ENCODE measurements around the gene RGS6.

Gene RGS6

GRCh38 chr14:72014486-72014885 is 82.3 kb downstream of the RGS6 start:
- no peak for DNase-seq (ENCODE audit: low read depth in 2 of 2)

DNA sequence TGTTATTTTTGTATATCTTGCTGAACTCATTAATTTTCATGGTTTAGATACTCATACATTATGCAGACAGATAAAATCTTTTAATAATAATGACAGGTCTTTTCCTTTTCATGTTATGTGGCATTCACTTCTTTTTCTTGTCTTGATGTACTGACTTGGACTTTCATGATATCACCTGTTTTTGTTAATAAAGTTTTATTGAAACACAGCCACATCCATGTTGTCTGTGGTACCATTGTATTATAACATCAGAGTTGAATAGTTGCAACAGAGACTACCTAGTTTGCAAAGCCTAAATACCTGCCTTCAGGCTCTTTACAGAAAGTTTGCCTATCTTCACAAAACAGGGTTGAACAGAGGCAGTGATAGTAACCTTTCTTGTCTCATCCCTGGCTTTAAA is 85.1 kb downstream of the RGS6 start:
- no peak for DNase-seq (ENCODE audit: low read depth in 2 of 2)

- no peak for DNase-seq (ENCODE audit: low read depth in 2 of 2)
Observed at GRCh38 chr14:72023128-72024042, 91.2 kb downstream of the RGS6 start.

- DNase-seq (ENCODE audit: low read depth in 2 of 2), result peak in 1 of 2 donors; percentile 3
Observed at GRCh38 chr14:72024043-72024407, 91.8 kb downstream of the RGS6 start.

GRCh38 chr14:72024504-72024903 is 92.3 kb downstream of the RGS6 start:
- DNase-seq (ENCODE audit: low read depth in 2 of 2), result no peak

- no peak for DNase-seq (ENCODE audit: low read depth in 2 of 2)
Observed at GRCh38 chr14:72026536-72026935, 94.3 kb downstream of the RGS6 start.

DNA sequence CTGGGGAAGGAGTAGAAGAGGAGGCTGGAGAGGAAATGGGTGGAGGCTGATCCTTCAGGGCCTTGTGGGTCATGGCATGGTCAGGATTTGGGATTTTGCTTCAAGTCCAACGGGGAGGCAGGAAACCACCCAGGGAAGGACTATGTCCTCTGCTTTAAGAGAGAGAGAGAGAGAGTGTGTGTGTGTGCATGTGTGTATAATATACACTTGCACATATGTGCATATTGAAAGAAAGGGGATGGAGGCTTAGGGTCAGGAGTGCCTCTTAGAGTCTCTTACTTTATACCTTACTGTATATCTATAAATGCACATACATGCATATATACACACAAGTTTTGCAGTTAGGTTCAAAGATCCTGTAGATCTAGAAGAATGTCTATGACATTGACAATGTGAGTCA is 94.8 kb downstream of the RGS6 start:
- DNase-seq (ENCODE audit: low read depth in 2 of 2), result no peak

GRCh38 chr14:72033365-72033764 is 101.1 kb downstream of the RGS6 start:
- DNase-seq (ENCODE audit: low read depth in 2 of 2), result no peak

- DNase-seq (ENCODE audit: low read depth in 2 of 2), result no peak
Observed at GRCh38 chr14:72040528-72040927, 108.3 kb downstream of the RGS6 start.

DNA sequence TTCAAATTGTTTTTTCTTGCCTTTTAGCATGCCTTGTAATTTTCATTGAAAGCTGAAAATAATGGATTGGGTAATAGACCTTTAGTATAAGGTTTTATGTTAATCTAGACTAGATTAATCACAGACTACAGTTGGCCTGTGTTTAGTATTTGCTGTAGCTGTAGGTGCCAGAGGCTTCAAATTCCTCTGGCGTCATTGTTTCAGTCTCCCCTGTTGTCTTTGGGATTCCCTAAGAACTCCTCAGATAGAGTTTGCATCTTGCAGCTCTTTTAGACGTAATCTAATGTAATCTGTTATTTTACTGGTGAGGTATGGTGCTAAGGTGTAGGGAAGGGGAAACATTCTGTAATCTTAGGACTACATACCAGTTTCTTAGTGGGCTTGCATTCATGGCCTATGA is 113.0 kb downstream of the RGS6 start:
- DNase-seq (ENCODE audit: low read depth in 2 of 2), result no peak

DNA sequence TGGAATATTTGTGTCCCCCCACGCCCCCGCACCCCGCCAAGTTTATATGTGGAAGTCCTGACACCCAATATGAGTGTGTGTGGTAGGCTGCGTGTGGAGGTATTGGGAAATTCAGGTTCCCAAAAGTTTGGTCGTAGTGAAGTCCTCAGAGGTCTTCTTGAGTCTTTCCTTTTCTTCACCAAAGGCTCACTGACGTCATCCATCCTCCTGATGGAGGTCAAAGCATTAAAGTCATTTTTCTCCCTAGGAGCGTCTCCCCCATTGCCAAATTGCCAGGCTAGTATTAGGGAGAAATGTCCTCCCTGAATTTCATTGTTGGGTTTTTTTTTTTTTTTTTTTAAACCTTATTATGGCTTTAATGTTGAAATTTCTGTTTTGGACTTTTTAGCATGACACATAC is 113.7 kb downstream of the RGS6 start:
- no peak for DNase-seq (ENCODE audit: low read depth in 2 of 2)

- DNase-seq (ENCODE audit: low read depth in 2 of 2), result peak in 1 of 2 donors; percentile 8
Observed at GRCh38 chr14:72049462-72049861, 117.2 kb downstream of the RGS6 start.

GRCh38 chr14:72052356-72052755 is 120.1 kb downstream of the RGS6 start:
- no peak for DNase-seq (ENCODE audit: low read depth in 2 of 2)

DNA sequence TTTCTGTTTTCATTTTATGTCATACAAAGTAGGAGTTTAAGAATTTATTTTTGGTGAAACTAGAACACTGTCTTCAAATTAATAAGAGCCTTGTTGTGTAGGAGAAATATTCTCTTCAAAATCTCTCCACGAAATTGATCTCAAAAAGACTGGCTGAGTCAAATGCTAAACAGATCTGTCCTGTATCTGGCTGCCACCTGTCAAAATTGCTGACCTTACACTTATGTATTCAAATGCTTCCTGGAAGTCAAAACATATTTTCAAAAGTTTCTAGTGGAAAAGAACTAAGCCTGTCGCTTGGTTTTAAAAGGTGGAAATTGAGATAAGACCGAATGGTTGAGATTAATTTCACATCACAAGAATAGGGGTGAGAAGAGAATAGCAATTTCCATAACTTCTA is 121.4 kb downstream of the RGS6 start:
- no peak for DNase-seq (ENCODE audit: low read depth in 2 of 2)

DNA sequence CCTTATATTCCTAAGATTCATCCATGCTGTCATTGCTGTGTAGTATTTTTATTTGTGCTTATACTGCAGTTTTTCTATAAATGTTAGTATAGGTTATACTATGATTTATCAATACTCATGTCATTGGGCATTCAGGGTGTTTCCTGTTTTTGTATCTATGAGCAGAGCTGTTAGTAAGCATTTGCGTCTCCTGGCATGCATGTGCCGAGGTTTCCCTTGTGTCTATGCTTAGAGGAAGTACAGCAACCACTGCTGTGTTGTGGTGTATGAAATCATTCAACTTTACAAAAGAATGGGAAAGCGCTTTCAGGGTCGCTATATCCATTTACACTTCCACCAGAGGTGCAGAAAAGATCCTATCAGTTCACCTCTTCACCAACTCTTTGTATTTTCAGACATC is 122.7 kb downstream of the RGS6 start:
- DNase-seq (ENCODE audit: low read depth in 2 of 2), result no peak

- DNase-seq (ENCODE audit: low read depth in 2 of 2), result no peak
Observed at GRCh38 chr14:72057701-72058285, 125.6 kb downstream of the RGS6 start.

- DNase-seq (ENCODE audit: low read depth in 2 of 2), result no peak
Observed at GRCh38 chr14:72060460-72060859, 128.2 kb downstream of the RGS6 start.

DNA sequence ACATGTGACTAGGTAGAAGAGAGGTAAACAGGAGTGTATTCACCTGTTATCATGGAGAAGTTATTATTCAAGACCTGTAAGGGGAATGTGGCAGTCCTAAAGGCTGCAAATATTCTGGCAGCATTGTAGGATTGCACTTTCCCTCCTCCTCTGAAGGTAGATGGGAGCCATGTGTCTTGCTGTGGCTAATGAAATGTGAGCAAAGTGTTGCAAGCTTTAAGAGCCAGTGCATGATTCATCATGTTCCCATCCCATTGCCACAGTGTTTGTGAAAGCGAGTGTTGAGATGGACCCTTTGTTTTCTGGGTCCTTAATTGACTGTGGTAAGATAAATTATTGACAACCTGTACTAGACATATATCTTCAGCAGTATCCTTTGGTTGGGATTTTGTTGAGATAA is 128.7 kb downstream of the RGS6 start:
- no peak for DNase-seq (ENCODE audit: low read depth in 2 of 2)

GRCh38 chr14:72061718-72062117 is 129.5 kb downstream of the RGS6 start:
- no peak for DNase-seq (ENCODE audit: low read depth in 2 of 2)

DNA sequence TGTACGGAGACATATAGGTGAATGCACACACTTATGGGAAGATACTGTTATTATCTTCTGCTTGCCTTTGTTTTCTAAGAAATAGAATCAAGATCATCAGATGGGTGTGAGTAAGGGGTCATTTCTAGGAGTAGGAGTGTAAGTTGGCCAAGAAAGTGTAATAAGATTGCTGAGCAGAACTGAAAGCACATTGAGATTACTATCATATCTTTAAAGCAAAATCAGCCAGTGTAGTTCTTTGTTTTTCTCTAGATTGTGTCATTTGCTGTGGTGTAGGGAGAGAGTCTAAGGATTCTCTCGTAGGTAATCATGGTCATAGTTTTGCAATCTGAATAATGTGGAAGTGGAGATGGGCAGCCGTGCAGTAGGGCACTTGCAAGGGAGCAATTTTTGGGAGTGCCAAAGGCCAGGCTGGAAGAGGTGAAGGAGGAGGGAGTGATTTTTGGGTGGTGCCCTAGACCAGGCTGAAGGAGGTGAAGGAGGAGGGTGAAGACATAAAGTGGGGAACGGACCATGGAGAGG is 131.6 kb downstream of the RGS6 start:
- no peak for DNase-seq (ENCODE audit: low read depth in 2 of 2)

GRCh38 chr14:72064501-72064900 is 132.3 kb downstream of the RGS6 start:
- no peak for DNase-seq (ENCODE audit: low read depth in 2 of 2)

DNA sequence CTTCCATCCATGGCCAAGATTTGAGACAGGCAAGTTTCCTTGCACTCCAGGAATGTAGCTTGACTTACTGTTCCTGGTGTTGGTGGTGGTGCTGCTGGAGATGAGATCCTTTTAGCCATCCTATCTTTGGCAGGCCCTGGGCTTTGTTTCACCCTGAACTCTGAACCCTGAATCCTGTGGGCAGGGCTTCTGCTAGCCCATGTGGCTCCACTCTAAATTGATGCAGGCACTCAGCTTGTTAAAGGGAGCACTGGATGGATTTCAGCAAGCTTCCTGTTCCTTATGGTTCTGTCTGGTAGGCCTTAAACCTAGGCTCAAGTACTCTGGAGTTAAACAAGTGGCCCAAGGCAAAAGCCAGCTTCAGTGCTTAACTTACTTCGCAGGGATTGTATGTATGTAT is 138.2 kb downstream of the RGS6 start:
- DNase-seq (ENCODE audit: low read depth in 2 of 2), result no peak

DNA sequence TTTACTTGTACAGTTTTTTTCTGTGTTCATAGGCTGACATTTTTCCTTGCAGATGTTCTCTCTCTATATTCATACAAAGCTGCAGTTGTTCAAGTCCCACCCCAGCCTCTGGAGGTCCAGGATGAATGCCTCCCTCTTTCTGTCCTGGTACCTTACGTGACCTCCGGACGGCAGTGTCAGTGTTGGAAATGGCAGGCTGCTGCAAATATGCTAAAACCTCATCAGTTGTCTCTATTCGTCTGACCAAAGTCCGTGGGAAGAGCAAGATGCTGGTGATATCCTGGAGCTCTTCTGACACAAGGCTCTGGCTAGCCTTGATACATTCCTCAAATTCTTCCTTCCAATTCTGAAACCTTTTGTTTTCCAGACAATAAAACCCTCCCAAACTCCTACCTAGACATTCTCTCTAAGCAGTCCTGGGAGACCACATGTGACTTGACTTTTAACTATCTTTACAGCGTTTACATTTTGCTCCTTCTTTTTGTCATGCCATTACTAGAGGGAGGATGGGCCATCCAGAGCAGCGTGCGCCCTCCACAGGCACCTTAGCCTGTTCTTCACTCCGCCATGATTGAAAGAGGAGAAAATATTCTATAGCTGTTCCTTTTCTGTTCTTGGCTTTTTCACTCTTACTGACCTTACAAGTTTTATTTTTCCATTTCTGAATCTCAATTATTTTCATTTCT is 143.6 kb downstream of the RGS6 start:
- DNase-seq (ENCODE audit: low read depth in 2 of 2), result no peak

Data from stimulated activated CD8-positive, alpha-beta memory T cell treated with anti-CD3 and anti-CD28 coated beads, Interleukin-2, amount 100 ng/mL, for 48 hours (primary cell).